Right lobe of liver (tissue), 4 donors: ENCODE data around the gene LENG8.

Experiments used
- POLR2A ChIP-seq: fragments of 450-650 bp; IDR thresholded peaks from one replicate; pipeline ENCODE4 v1.6.1; 2017; ENCODE audit warnings: antibody characterized with exemption, mild to moderate bottlenecking
- TF ChIP-seq, protein P1 (sequence below), 4 donors: fragments of 200-600 bp in 3 of 4; fragments of 450-650 bp in 1 of 4; IDR thresholded peaks; one replicate each; pipeline versions ENCODE4 v1.5.1 to v1.8.0; 2016 to 2022; ENCODE audit warnings: antibody characterized with exemption in 4 of 4, mild to moderate bottlenecking in 2 of 4
- donor health status: DM: no; HTN: no; CAD: no.
- donor health status: DM: no; HTN: no; CAD: no.
- donor health status: DM: no; HTN: yes; CAD: no.

DNA sequence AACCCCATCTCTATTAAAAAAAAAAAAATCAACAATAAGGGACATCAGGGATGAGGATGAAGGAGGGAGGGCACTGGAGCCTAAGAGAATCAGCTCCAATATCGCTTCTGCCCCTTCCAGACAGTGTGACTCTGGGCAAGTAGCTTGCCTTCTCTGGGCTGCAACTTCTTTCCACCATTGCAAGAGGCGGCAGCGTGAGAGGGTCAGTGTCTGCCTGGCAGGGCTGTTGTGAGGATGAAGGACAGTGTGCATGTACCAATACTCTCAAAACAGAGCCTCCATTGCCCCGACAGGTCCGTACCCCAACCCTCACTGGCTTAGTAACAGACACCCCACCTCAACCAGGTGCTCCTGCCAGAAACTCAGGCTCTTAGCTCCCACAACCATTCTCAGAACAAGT lies 15.3 kb upstream of the LENG8 start:
- TF ChIP-seq, protein P1, sequence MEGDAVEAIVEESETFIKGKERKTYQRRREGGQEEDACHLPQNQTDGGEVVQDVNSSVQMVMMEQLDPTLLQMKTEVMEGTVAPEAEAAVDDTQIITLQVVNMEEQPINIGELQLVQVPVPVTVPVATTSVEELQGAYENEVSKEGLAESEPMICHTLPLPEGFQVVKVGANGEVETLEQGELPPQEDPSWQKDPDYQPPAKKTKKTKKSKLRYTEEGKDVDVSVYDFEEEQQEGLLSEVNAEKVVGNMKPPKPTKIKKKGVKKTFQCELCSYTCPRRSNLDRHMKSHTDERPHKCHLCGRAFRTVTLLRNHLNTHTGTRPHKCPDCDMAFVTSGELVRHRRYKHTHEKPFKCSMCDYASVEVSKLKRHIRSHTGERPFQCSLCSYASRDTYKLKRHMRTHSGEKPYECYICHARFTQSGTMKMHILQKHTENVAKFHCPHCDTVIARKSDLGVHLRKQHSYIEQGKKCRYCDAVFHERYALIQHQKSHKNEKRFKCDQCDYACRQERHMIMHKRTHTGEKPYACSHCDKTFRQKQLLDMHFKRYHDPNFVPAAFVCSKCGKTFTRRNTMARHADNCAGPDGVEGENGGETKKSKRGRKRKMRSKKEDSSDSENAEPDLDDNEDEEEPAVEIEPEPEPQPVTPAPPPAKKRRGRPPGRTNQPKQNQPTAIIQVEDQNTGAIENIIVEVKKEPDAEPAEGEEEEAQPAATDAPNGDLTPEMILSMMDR (IDR thresholded peaks at IDR 0.05) = no peak
- no peak for TF ChIP-seq POLR2A
